Measurements from ENCODE around the gene LTK. TPM values are rescaled to one million over a fixed set of nuclear protein-coding genes. Genes with fewer than 3 reads are reported as not detected.
A peak's percentile ranks its signal among the peaks of the same experiment; 100 is the strongest.

The LTK gene
- total and polyA plus RNA-seq, 2 donors (not counting 1 experiment from before 2014, with no cell fraction given), result 4.4 to 9.7 TPM

- no peak overlapping the region for H3K4me2 ChIP-seq (replicated peaks; ENCODE audit: low read depth, low read length, poor library complexity, severe bottlenecking)
- DNase-seq (no peak), ATAC-seq (ENCODE audit: low read depth) (no peak)
- no peak overlapping the region for H3K4me3 ChIP-seq (ENCODE audit: control extremely low read depth in 1 of 5, extremely low read depth in 1 of 5, insufficient read depth in 1 of 5, low read depth in 2 of 5, low read length in 4 of 5)
- no peaks in the 10 kb centered on the region for H3K9me3 Mint-ChIP-seq (ENCODE audit: insufficient read depth)
- ChIA-PET CTCF (interaction anchor here (0.6 to 4.0 kb wide), 22 partner anchors 9 to 1517 kb away, joined by 3 to 36 read pairs (median 4); partner anchors contain the start of genes LTK, MAPKBP1, MGA and VPS18), POLR2A (no interaction called here)
- peaks cover 8 to 57% of the 10 kb centered on the region in 2 experiments for H3K36me3 ChIP-seq (replicated peaks in 1 of 2; ENCODE audit: control extremely low read depth in 1 of 2, control insufficient read depth in 1 of 2, extremely low read depth in 1 of 2, insufficient read depth in 2 of 2, low read length in 1 of 2)
- no peaks in the 10 kb centered on the region for H3K27me3 ChIP-seq (replicated peaks in 1 of 4; ENCODE audit: control extremely low read depth in 1 of 4, control insufficient read depth in 3 of 4, insufficient read depth in 4 of 4, low read length in 3 of 4)
- no peaks in the 10 kb centered on the region for H3K27me3 Mint-ChIP-seq
- no peak for TF ChIP-seq EZH2 (IDR thresholded peaks at IDR 0.05; ENCODE audit: borderline replicate concordance, insufficient read depth, low read depth, low read length, poor library complexity, severe bottlenecking)
- TF ChIP-seq CTCF (IDR thresholded peaks at IDR 0.05), result no peak
- peaks cover 8% of the 10 kb centered on the region for H4K20me1 ChIP-seq (ENCODE audit: control insufficient read depth, insufficient read depth, low read length, poor library complexity, severe bottlenecking)
- H3K27ac ChIP-seq (ENCODE audit: low read length in 2 of 2), result no peak overlapping the region
- intact Hi-C loops (cut with micrococcal nuclease), result loop anchor here (2.0 to 5.0 kb wide), 4 partner anchors 121 to 564 kb away; no protein-coding TSS in a partner anchor
- H3K4me1 ChIP-seq (ENCODE audit: control insufficient read depth in 2 of 2, insufficient read depth in 2 of 2, low read length in 2 of 2), result no peaks in the 10 kb centered on the region
- 75% methylated on average over 2 of the region's 3 CpGs for WGBS (ENCODE audit: insufficient coverage)
- no peak overlapping the region for H3K27ac Mint-ChIP-seq
- H3K9ac ChIP-seq (ENCODE audit: low read length), result no peak overlapping the region
- H3K4me3 Mint-ChIP-seq, result no peak overlapping the region
- no peak overlapping the region for H2AFZ ChIP-seq (ENCODE audit: insufficient read depth, low read depth, low read length, poor library complexity, severe bottlenecking)
- no peaks in the 10 kb centered on the region for H3K79me2 ChIP-seq (ENCODE audit: control insufficient read depth, insufficient read depth, low read length)
- peaks cover 5% of the 10 kb centered on the region for H3K4me1 Mint-ChIP-seq
- H3K9me3 ChIP-seq (ENCODE audit: control extremely low read depth in 1 of 3, control insufficient read depth in 2 of 3, insufficient read depth in 1 of 3, low read length in 2 of 3), result no peaks in the 10 kb centered on the region
Measured at GRCh38 chr15:41466711-41467110, 46.9 kb downstream of the LTK start.

- Histone ChIP-seq H4K20me1 (ENCODE audit: control insufficient read depth, insufficient read depth, low read length, poor library complexity, severe bottlenecking) (peaks cover 8% of the 10 kb centered on the region), H3K4me3 (ENCODE audit: control extremely low read depth in 1 of 5, extremely low read depth in 1 of 5, insufficient read depth in 1 of 5, low read depth in 2 of 5, low read length in 4 of 5) (no peak overlapping the region), H3K4me1 (ENCODE audit: control insufficient read depth in 2 of 2, insufficient read depth in 2 of 2, low read length in 2 of 2) (no peaks in the 10 kb centered on the region), H3K9me3 (ENCODE audit: control extremely low read depth in 1 of 3, control insufficient read depth in 2 of 3, insufficient read depth in 1 of 3, low read length in 2 of 3) (no peaks in the 10 kb centered on the region), H3K27me3 (replicated peaks in 1 of 4; ENCODE audit: control extremely low read depth in 1 of 4, control insufficient read depth in 3 of 4, insufficient read depth in 4 of 4, low read length in 3 of 4) (no peaks in the 10 kb centered on the region), H3K27ac (ENCODE audit: low read length in 2 of 2) (no peak overlapping the region), H3K79me2 (ENCODE audit: control insufficient read depth, insufficient read depth, low read length) (no peaks in the 10 kb centered on the region), H3K36me3 (replicated peaks in 1 of 2; ENCODE audit: control extremely low read depth in 1 of 2, control insufficient read depth in 1 of 2, extremely low read depth in 1 of 2, insufficient read depth in 2 of 2, low read length in 1 of 2) (peaks cover 6 to 50% of the 10 kb centered on the region in 2 experiments), H2AFZ (ENCODE audit: insufficient read depth, low read depth, low read length, poor library complexity, severe bottlenecking) (no peak overlapping the region), H3K9ac (ENCODE audit: low read length) (no peak overlapping the region), H3K4me2 (replicated peaks; ENCODE audit: low read depth, low read length, poor library complexity, severe bottlenecking) (no peak overlapping the region)
- intact Hi-C loops (cut with micrococcal nuclease), result loop anchor here (1.0 to 5.0 kb wide), 5 partner anchors 41 to 564 kb away; no protein-coding TSS in a partner anchor
- Mint-ChIP-seq H3K27ac (no peak overlapping the region), H3K4me3 (no peak overlapping the region), H3K4me1 (peaks cover 5% of the 10 kb centered on the region), H3K9me3 (ENCODE audit: insufficient read depth) (no peaks in the 10 kb centered on the region), H3K27me3 (no peaks in the 10 kb centered on the region)
- ChIA-PET POLR2A (interaction anchor here (0.6 kb wide), 1 partner anchor 343 kb away, joined by 9 read pairs; no protein-coding TSS in a partner anchor), CTCF (interaction anchor here (0.6 to 4.0 kb wide), 41 partner anchors 10 to 1518 kb away, joined by 3 to 36 read pairs (median 4); partner anchors contain the start of genes LTK, MAPKBP1, MGA and VPS18)
- 100% methylated on average over 4 of the region's 8 CpGs for WGBS (ENCODE audit: insufficient coverage)
- peak; percentile 54 for ATAC-seq (ENCODE audit: low read depth)
- peak; percentile 60 for DNase-seq
- TF ChIP-seq CTCF (IDR thresholded peaks at IDR 0.05), result peak; percentile 95
- TF ChIP-seq EZH2 (IDR thresholded peaks at IDR 0.05; ENCODE audit: borderline replicate concordance, insufficient read depth, low read depth, low read length, poor library complexity, severe bottlenecking), result no peak
Measured at GRCh38 chr15:41465822-41466421, 47.7 kb downstream of the LTK start.

Measured in B cell (primary cell).